ENCODE data around the gene ANO6. TPM values are rescaled to one million over a fixed set of nuclear protein-coding genes. Genes with fewer than 3 reads are reported as not detected.

Gene ANO6
- total and polyA plus RNA-seq, 2 donors (not counting 1 experiment from before 2014, with no cell fraction given) = 6.6 to 19.5 TPM

- Mint-ChIP-seq H3K9me3 (ENCODE audit: insufficient read depth) (no peaks in the 10 kb centered on the region), H3K27ac (no peak overlapping the region), H3K4me3 (no peak overlapping the region), H3K27me3 (no peaks in the 10 kb centered on the region), H3K4me1 (peaks cover 3% of the 10 kb centered on the region)
- Histone ChIP-seq H3K4me1 (ENCODE audit: control insufficient read depth in 2 of 2, insufficient read depth in 2 of 2, low read length in 2 of 2) (peaks cover under 1 to 1% of the 10 kb centered on the region in 2 donors), H3K9me3 (ENCODE audit: control extremely low read depth in 1 of 3, control insufficient read depth in 2 of 3, insufficient read depth in 1 of 3, low read length in 2 of 3) (no peaks in the 10 kb centered on the region), H3K27me3 (replicated peaks in 1 of 4; ENCODE audit: control extremely low read depth in 1 of 4, control insufficient read depth in 3 of 4, insufficient read depth in 4 of 4, low read length in 3 of 4) (no peaks in the 10 kb centered on the region), H3K36me3 (replicated peaks in 1 of 2; ENCODE audit: control extremely low read depth in 1 of 2, control insufficient read depth in 1 of 2, extremely low read depth in 1 of 2, insufficient read depth in 2 of 2, low read length in 1 of 2) (no peaks in the 10 kb centered on the region), H4K20me1 (ENCODE audit: control insufficient read depth, insufficient read depth, low read length, poor library complexity, severe bottlenecking) (peaks cover 6% of the 10 kb centered on the region), H3K79me2 (ENCODE audit: control insufficient read depth, insufficient read depth, low read length) (peaks cover 4% of the 10 kb centered on the region), H3K9ac (ENCODE audit: low read length) (no peak overlapping the region), H3K4me3 (ENCODE audit: control extremely low read depth in 1 of 5, extremely low read depth in 1 of 5, insufficient read depth in 1 of 5, low read depth in 2 of 5, low read length in 4 of 5) (no peak overlapping the region), H3K4me2 (replicated peaks; ENCODE audit: low read depth, low read length, poor library complexity, severe bottlenecking) (no peak overlapping the region), H3K27ac (ENCODE audit: low read length in 2 of 2) (no peak overlapping the region), H2AFZ (ENCODE audit: insufficient read depth, low read depth, low read length, poor library complexity, severe bottlenecking) (no peak overlapping the region)
- TF ChIP-seq CTCF (IDR thresholded peaks at IDR 0.05) (no peak), EZH2 (IDR thresholded peaks at IDR 0.05; ENCODE audit: borderline replicate concordance, insufficient read depth, low read depth, low read length, poor library complexity, severe bottlenecking) (no peak)
- POLR2A ChIA-PET = no interaction called here
- ATAC-seq (ENCODE audit: low read depth) (no peak), DNase-seq (no peak)
- 85% methylated on average over 1 of the region's 1 CpG for whole genome bisulfite sequencing (ENCODE audit: insufficient coverage)
- intact Hi-C loops (cut with micrococcal nuclease) = no loop called here
- CTCF ChIA-PET = no interaction called here
Measured at GRCh38 chr12:45273717-45274271, 57.9 kb downstream of the ANO6 start.

GRCh38 chr12:45276154-45276755 is 60.4 kb downstream of the ANO6 start:
- CTCF ChIA-PET = no interaction called here
- Histone ChIP-seq H3K4me1 (ENCODE audit: control insufficient read depth in 2 of 2, insufficient read depth in 2 of 2, low read length in 2 of 2) (no peaks in the 10 kb centered on the region), H3K27ac (ENCODE audit: low read length in 2 of 2) (no peak overlapping the region), H3K4me3 (ENCODE audit: control extremely low read depth in 1 of 5, extremely low read depth in 1 of 5, insufficient read depth in 1 of 5, low read depth in 2 of 5, low read length in 4 of 5) (no peak overlapping the region), H3K79me2 (ENCODE audit: control insufficient read depth, insufficient read depth, low read length) (no peaks in the 10 kb centered on the region), H3K9ac (ENCODE audit: low read length) (no peak overlapping the region), H3K9me3 (ENCODE audit: control extremely low read depth in 1 of 3, control insufficient read depth in 2 of 3, insufficient read depth in 1 of 3, low read length in 2 of 3) (no peaks in the 10 kb centered on the region), H3K27me3 (replicated peaks in 1 of 4; ENCODE audit: control extremely low read depth in 1 of 4, control insufficient read depth in 3 of 4, insufficient read depth in 4 of 4, low read length in 3 of 4) (no peaks in the 10 kb centered on the region), H3K36me3 (replicated peaks in 1 of 2; ENCODE audit: control extremely low read depth in 1 of 2, control insufficient read depth in 1 of 2, extremely low read depth in 1 of 2, insufficient read depth in 2 of 2, low read length in 1 of 2) (no peaks in the 10 kb centered on the region), H3K4me2 (replicated peaks; ENCODE audit: low read depth, low read length, poor library complexity, severe bottlenecking) (no peak overlapping the region), H2AFZ (ENCODE audit: insufficient read depth, low read depth, low read length, poor library complexity, severe bottlenecking) (no peak overlapping the region), H4K20me1 (ENCODE audit: control insufficient read depth, insufficient read depth, low read length, poor library complexity, severe bottlenecking) (no peaks in the 10 kb centered on the region)
- Mint-ChIP-seq H3K27me3 (no peaks in the 10 kb centered on the region), H3K4me3 (no peak overlapping the region), H3K9me3 (ENCODE audit: insufficient read depth) (no peaks in the 10 kb centered on the region), H3K27ac (no peak overlapping the region), H3K4me1 (no peaks in the 10 kb centered on the region)
- no peak for ATAC-seq (ENCODE audit: low read depth)
- WGBS (ENCODE audit: insufficient coverage) = 97% methylated on average over 3 of the region's 5 CpGs
- intact Hi-C loops (cut with micrococcal nuclease) = no loop called here
- POLR2A ChIA-PET = no interaction called here
- DNase-seq = no peak
- TF ChIP-seq EZH2 (IDR thresholded peaks at IDR 0.05; ENCODE audit: borderline replicate concordance, insufficient read depth, low read depth, low read length, poor library complexity, severe bottlenecking) (no peak), CTCF (IDR thresholded peaks at IDR 0.05) (no peak)

Data from B cell (primary cell).